Measurements from ENCODE around the gene CAGE1.

DNA sequence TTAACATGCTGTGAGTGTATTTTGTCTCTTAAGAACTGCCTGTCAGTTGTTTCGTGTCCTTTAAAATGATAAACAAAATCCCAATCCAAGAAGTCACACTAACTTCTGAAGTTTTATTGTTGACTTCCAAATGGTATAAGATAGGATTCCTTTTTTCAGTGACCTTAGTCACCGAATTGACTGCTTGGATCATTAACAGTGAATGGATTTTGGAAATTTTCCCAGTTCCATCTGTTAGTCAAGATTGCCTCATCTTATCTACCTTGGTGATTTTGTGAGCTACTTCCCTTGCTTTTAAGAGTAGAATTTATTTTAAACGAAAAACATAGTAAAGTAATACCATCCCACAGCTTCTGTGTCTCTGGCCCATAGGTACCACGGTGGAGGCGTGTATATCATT, 15.0 kb upstream of the CAGE1 start:
- TF ChIP-seq, protein P1, sequence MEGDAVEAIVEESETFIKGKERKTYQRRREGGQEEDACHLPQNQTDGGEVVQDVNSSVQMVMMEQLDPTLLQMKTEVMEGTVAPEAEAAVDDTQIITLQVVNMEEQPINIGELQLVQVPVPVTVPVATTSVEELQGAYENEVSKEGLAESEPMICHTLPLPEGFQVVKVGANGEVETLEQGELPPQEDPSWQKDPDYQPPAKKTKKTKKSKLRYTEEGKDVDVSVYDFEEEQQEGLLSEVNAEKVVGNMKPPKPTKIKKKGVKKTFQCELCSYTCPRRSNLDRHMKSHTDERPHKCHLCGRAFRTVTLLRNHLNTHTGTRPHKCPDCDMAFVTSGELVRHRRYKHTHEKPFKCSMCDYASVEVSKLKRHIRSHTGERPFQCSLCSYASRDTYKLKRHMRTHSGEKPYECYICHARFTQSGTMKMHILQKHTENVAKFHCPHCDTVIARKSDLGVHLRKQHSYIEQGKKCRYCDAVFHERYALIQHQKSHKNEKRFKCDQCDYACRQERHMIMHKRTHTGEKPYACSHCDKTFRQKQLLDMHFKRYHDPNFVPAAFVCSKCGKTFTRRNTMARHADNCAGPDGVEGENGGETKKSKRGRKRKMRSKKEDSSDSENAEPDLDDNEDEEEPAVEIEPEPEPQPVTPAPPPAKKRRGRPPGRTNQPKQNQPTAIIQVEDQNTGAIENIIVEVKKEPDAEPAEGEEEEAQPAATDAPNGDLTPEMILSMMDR (optimal IDR thresholded peaks at IDR 0.05 in 1 of 3, IDR thresholded peaks at IDR 0.05 in 1 of 3, conservative IDR thresholded peaks at IDR 0.05 in 1 of 3; ENCODE audit: extremely low read depth in 1 of 3, insufficient read depth in 2 of 3, low read length in 3 of 3), result no peak
- TF ChIP-seq EZH2 (IDR thresholded peaks at IDR 0.05; ENCODE audit: low read length), result no peak

Data from keratinocyte (primary cell).